GM12801 (cell line): Measurements from ENCODE around the gene RNF148.

ENCODE experiments used
- CTCF ChIP-seq: IDR thresholded peaks from one replicate; pipeline ENCODE4 v1.5.1; 2011; ENCODE audit warnings: control low read depth; ENCODE audit not compliant: insufficient read length; ENCODE audit errors: extremely low read depth

The RNF148 gene

GRCh38 chr7:122658856-122659255 lies 43.9 kb downstream of the RNF148 start:
- no peak for TF ChIP-seq CTCF

GRCh38 chr7:122653685-122654084 lies 49.0 kb downstream of the RNF148 start:
- no peak for TF ChIP-seq CTCF

- no peak for TF ChIP-seq CTCF
Measured at GRCh38 chr7:122652876-122653275, 49.8 kb downstream of the RNF148 start.
